Right kidney (tissue), 9 donors: ENCODE results near the gene GPR65.

ENCODE experiments used
- DNase-seq: peaks from one replicate; pipeline ENCODE4 v3.0.0-alpha.2; 2016
- long read RNA-seq, 8 donors: transcript quantifications; one replicate each; lab custom pipeline, GENCODE V29; 2026

The GPR65 gene
- long read RNA-seq, donor 1: 0 reads
- long read RNA-seq, donor 2: 0 reads
- long read RNA-seq, donor 3: 0 reads
- long read RNA-seq, donor 4: 0 reads
- long read RNA-seq, donor 5, full-length matches to known transcripts: 1 of 1 reads
- long read RNA-seq, donor 5, partial matches to known transcripts: 0 of 1 reads
- long read RNA-seq, donor 5, other reads (novel, unspliced or antisense): 0 of 1 reads
- long read RNA-seq, donor 6: 0 reads
- long read RNA-seq, donor 7: 0 reads
- long read RNA-seq, donor 8, full-length matches to known transcripts: 1 of 1 reads
- long read RNA-seq, donor 8, partial matches to known transcripts: 0 of 1 reads
- long read RNA-seq, donor 8, other reads (novel, unspliced or antisense): 0 of 1 reads

- DNase-seq: no peak
Observed at GRCh38 chr14:88005050-88005481, at the start of gene GPR65. Gene GPR65, plus strand, starts transcription at chr14:88005135. Its CDS starts 5,713 bp downstream, at chr14:88010848.

GRCh38 chr14:87955501-87955900 lies 49.4 kb upstream of the GPR65 start:
- DNase-seq: no peak

- DNase-seq: no peak
Observed at GRCh38 chr14:87960013-87960787, 44.7 kb upstream of the GPR65 start.

GRCh38 chr14:87961246-87961645 lies 43.7 kb upstream of the GPR65 start:
- DNase-seq: no peak

GRCh38 chr14:87966816-87967215 lies 38.1 kb upstream of the GPR65 start:
- DNase-seq: no peak

- no peak for DNase-seq
Observed at GRCh38 chr14:87967496-87967895, 37.4 kb upstream of the GPR65 start.

- no peak for DNase-seq
Observed at GRCh38 chr14:87971010-87971409, 33.9 kb upstream of the GPR65 start.

GRCh38 chr14:87975636-87976035 lies 29.3 kb upstream of the GPR65 start:
- no peak for DNase-seq

GRCh38 chr14:87979689-87980088 lies 25.2 kb upstream of the GPR65 start:
- DNase-seq: no peak

GRCh38 chr14:87989221-87989955 lies 15.5 kb upstream of the GPR65 start:
- DNase-seq: no peak

GRCh38 chr14:87989956-87990299 lies 15.0 kb upstream of the GPR65 start:
- DNase-seq: no peak

GRCh38 chr14:87990682-87991081 lies 14.3 kb upstream of the GPR65 start:
- DNase-seq: no peak

GRCh38 chr14:87992346-87992717 lies 12.6 kb upstream of the GPR65 start:
- no peak for DNase-seq

GRCh38 chr14:87992718-87993628 lies 12.0 kb upstream of the GPR65 start, which contains the start of gene GALC:
Gene GALC, minus strand, starts transcription at chr14:87993182. Its CDS starts 18 bp downstream, at chr14:87993164.
- peak; percentile 96 for DNase-seq

GRCh38 chr14:87994974-87995373 lies 10.0 kb upstream of the GPR65 start:
- no peak for DNase-seq

GRCh38 chr14:87995500-87996290 lies 9.2 kb upstream of the GPR65 start:
- no peak for DNase-seq

GRCh38 chr14:87996291-87996592 lies 8.7 kb upstream of the GPR65 start:
- DNase-seq: no peak

- DNase-seq: no peak
Observed at GRCh38 chr14:87998482-87998881, 6.5 kb upstream of the GPR65 start.

GRCh38 chr14:87999277-87999676 lies 5.7 kb upstream of the GPR65 start:
- DNase-seq: no peak

- no peak for DNase-seq
Observed at GRCh38 chr14:88002421-88003075, 2.4 kb upstream of the GPR65 start.

GRCh38 chr14:88003425-88003824 lies 1.5 kb upstream of the GPR65 start:
- no peak for DNase-seq
